Neutrophil (primary cell): Measurements from ENCODE around the gene TEX36.

Source experiments
- H3K27ac ChIP-seq: fragments of 200-600 bp; sonication (generic); 2 replicates; pipeline ENCODE4 v1.5.1; 2016; ENCODE audit warnings: mild to moderate bottlenecking, moderate library complexity
- H3K27me3 ChIP-seq: fragments of 200-600 bp; sonication (generic); 2 replicates; pipeline ENCODE4 v1.6.0; 2016; ENCODE audit warnings: mild to moderate bottlenecking
- H3K36me3 ChIP-seq: fragments of 200-600 bp; sonication (generic); 2 replicates; pipeline ENCODE4 v1.5.1; 2017
- H3K4me1 ChIP-seq, 2 experiments: fragments of 200-600 bp in 1 of 2; sonication (generic) in 1 of 2; 1 replicate in 1 of 2; 2 replicates in 1 of 2; pipeline versions ENCODE4 v1.5.1 to v1.6.1; 2013 to 2016; ENCODE audit warnings: low read depth in 1 of 2, low read length in 1 of 2, mild to moderate bottlenecking in 1 of 2, moderate library complexity in 1 of 2; ENCODE audit not compliant: control insufficient read depth in 1 of 2, insufficient read depth in 1 of 2
- H3K4me3 ChIP-seq, 2 experiments: fragments of 200-600 bp in 1 of 2; sonication (generic) in 1 of 2; 1 replicate in 1 of 2; 2 replicates in 1 of 2; pipeline ENCODE4 v1.5.1; 2013 to 2016; ENCODE audit warnings: low read depth in 1 of 2, low read length in 1 of 2, mild to moderate bottlenecking in 1 of 2, moderate library complexity in 1 of 2
- H3K9me3 ChIP-seq: fragments of 200-600 bp; sonication (generic); 2 replicates; pipeline ENCODE4 v1.5.1; 2016
- TF ChIP-seq, protein P1 (sequence below): fragments of 200-600 bp; sonication (generic); IDR thresholded peaks from 2 replicates; pipeline ENCODE4 v1.5.1; 2016; ENCODE audit warnings: antibody characterized with exemption

The TEX36 gene, protein sequence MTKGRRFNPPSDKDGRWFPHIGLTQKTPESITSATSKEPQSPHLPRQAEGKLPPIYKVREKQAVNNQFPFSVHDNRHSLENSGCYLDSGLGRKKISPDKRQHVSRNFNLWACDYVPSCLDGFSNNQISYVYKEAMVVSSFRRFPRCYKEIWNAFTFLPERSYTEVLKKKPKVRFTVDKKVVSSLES

GRCh38 chr10:125683063-125683462 lies at the start of gene TEX36:
TEX36 (minus strand) TSS chr10:125683163; CDS start chr10:125682989, 174 bp downstream.
- Histone ChIP-seq H3K4me3 (no peak within 1 kb of the TSS), H3K27me3 (peaks cover 16% of the 10 kb centered on the region), H3K4me1 (no peaks in the 10 kb centered on the region), H3K36me3 (no peaks in the 10 kb centered on the region), H3K27ac (no peak within 1 kb of the TSS), H3K9me3 (no peaks in the 10 kb centered on the region)
- TF ChIP-seq, protein P1, sequence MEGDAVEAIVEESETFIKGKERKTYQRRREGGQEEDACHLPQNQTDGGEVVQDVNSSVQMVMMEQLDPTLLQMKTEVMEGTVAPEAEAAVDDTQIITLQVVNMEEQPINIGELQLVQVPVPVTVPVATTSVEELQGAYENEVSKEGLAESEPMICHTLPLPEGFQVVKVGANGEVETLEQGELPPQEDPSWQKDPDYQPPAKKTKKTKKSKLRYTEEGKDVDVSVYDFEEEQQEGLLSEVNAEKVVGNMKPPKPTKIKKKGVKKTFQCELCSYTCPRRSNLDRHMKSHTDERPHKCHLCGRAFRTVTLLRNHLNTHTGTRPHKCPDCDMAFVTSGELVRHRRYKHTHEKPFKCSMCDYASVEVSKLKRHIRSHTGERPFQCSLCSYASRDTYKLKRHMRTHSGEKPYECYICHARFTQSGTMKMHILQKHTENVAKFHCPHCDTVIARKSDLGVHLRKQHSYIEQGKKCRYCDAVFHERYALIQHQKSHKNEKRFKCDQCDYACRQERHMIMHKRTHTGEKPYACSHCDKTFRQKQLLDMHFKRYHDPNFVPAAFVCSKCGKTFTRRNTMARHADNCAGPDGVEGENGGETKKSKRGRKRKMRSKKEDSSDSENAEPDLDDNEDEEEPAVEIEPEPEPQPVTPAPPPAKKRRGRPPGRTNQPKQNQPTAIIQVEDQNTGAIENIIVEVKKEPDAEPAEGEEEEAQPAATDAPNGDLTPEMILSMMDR: no peak

DNA sequence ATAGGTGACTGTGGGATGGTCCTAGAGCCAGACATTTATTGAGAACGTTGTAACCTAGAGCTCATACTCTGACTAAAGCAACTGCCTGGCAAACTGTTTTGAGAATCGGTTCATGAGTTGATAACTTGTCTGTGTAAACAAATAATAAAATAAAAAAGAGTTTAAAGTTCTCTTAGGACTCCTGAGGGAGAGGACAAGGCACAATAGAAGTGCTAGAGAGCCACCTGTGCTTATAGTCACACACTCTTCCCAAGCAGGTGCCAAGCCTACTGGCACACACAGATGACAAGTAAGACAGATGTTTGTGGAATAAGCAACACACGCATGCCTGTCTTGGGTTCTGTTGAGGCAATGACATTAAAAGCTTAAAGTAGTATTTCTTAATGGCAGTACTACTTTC lies 44.5 kb upstream of the TEX36 start:
- no peaks in the 10 kb centered on the region for H3K4me1 ChIP-seq
- H3K27me3 ChIP-seq: no peaks in the 10 kb centered on the region
- H3K27ac ChIP-seq: no peak overlapping the region
- no peak overlapping the region for H3K4me3 ChIP-seq
- no peaks in the 10 kb centered on the region for H3K9me3 ChIP-seq
- peaks cover 97% of the 10 kb centered on the region for H3K36me3 ChIP-seq
- TF ChIP-seq, protein P1: no peak

DNA sequence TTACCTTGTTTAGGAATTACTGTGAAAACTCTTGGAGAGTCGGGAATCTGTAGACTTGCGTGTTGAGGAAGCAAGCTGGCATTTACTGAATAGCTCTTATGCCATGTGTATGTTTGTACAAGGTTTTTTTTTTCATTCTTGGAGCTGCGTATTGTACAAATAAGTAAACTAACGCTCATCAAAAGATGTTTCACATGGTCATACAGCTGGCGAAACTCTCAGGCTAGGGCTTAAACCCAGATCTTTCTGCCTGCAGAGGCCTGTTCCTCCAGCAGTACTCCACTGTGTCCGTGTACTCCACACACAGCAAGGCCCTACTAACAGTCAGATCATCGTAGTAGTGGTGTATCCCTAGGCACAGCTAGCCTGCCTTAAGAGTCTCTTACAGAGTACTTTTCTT lies 44.0 kb upstream of the TEX36 start:
- Histone ChIP-seq H3K9me3 (no peaks in the 10 kb centered on the region), H3K36me3 (peaks cover 97% of the 10 kb centered on the region), H3K27me3 (no peaks in the 10 kb centered on the region), H3K4me1 (no peaks in the 10 kb centered on the region), H3K4me3 (no peak overlapping the region), H3K27ac (no peak overlapping the region)
- TF ChIP-seq, protein P1: no peak

DNA sequence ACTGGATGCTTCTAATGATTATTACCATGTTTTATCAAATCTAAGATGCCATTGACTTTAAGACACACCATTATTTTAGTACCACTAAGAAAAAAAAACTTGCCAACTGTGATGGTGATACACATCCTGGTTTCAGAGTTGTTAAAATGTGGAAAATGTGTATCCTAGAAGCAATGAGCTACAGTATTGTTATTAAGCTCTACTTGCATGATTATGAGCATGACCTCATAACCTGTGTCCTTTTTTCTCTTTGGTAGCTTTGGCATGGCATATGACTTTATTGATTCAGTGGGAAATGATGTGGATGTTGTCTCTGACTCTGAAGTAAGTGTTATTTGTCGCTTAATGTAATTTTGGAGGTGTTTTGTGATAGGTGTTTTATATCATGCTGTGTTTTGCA lies 39.8 kb upstream of the TEX36 start:
- Histone ChIP-seq H3K27ac (no peak overlapping the region), H3K27me3 (no peaks in the 10 kb centered on the region), H3K9me3 (no peaks in the 10 kb centered on the region), H3K4me1 (peaks cover 15 to 19% of the 10 kb centered on the region in 2 experiments), H3K4me3 (no peak overlapping the region), H3K36me3 (peaks cover 65% of the 10 kb centered on the region)
- TF ChIP-seq, protein P1: no peak

DNA sequence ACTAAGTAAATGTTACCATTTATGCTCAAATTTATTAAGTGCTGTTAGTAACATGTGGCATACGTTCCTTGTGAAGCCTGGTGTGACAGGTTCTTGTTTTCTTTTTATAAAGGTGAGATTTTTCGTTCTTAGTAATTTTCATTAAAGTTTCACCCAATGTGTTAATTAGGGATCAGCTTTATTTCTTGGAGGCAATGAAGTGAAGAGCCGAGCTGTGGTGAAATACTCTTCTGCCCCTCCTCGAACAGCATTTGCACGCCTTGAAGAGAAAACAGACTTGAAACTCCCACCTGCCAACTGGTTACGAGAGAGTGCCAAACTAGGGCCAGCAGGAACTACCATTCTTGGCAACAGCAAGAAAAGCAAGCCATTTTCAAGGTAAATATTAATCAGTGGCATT lies 38.1 kb upstream of the TEX36 start:
- TF ChIP-seq, protein P1: no peak
- Histone ChIP-seq H3K4me1 (peaks cover 15 to 19% of the 10 kb centered on the region in 2 experiments), H3K27ac (no peak overlapping the region), H3K27me3 (no peaks in the 10 kb centered on the region), H3K36me3 (peaks cover 47% of the 10 kb centered on the region), H3K4me3 (no peak overlapping the region), H3K9me3 (no peaks in the 10 kb centered on the region)

DNA sequence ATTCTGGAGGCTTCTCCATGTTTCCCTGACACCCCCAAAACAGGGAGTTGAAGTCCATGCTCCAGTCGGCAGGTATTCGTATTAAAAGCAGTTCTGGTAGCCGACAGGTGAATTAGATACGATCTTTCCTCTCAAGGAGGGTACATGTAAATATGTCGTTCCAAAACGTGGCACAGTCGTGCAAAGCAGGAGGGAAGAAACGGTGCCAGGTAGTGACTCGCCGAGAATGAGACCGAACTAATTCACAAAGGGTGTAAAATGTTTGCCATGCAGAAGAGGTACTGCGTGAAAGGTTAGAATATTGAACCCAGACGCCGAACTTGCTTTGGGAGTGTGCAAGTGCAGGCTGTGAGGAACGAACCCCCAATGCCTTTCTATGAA lies 37.0 kb upstream of the TEX36 start:
- H3K4me1 ChIP-seq: peaks cover 15 to 19% of the 10 kb centered on the region in 2 experiments
- peaks cover 37% of the 10 kb centered on the region for H3K36me3 ChIP-seq
- TF ChIP-seq, protein P1: no peak
- H3K27me3 ChIP-seq: no peaks in the 10 kb centered on the region
- peak overlapping the region; percentile 83 for H3K27ac ChIP-seq
- peak overlapping the region; percentile 86 to 97 for H3K4me3 ChIP-seq
- no peaks in the 10 kb centered on the region for H3K9me3 ChIP-seq
